Stimulated activated CD4-positive, alpha-beta T cell treated with anti-CD3 and anti-CD28 coated beads, Interleukin-15, amount 100 ng/mL, for 1 hour (primary cell): Measurements from ENCODE around the gene CHADL.

ENCODE experiments used
- DNase-seq, 2 donors: peaks; one replicate each; pipeline ENCODE4 v3.0.0-alpha.2; 2020; ENCODE audit warnings: low read depth in 1 of 2, low spot score in 1 of 2

Gene CHADL

GRCh38 chr22:41257696-41258095 is 17.0 kb upstream of the CHADL start:
- no peak for DNase-seq

GRCh38 chr22:41256254-41257253 is 15.8 kb upstream of the CHADL start:
- no peak for DNase-seq

GRCh38 chr22:41254230-41254629 is 13.5 kb upstream of the CHADL start:
- no peak for DNase-seq

DNA sequence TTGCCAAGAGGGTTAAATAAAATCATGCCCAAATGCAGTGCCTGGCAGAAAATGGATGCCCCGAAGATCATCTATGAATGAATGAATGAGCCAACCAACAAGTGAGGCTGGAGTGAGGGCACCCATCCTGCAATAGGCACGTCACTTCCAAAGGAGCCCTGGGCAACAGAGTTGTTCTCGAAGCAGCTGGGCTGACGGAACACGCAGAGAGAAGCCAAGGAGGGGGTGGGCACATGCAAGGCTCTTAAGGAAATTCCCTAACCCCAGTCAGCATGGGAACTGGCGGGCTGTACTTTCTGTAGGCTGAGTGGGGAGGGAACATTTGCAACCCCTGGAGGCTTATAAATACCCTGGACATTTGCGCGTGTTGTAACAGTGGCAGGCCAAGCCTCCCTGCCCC is 11.6 kb upstream of the CHADL start:
- no peak for DNase-seq

GRCh38 chr22:41250127-41250526 is 9.4 kb upstream of the CHADL start:
- no peak for DNase-seq

DNA sequence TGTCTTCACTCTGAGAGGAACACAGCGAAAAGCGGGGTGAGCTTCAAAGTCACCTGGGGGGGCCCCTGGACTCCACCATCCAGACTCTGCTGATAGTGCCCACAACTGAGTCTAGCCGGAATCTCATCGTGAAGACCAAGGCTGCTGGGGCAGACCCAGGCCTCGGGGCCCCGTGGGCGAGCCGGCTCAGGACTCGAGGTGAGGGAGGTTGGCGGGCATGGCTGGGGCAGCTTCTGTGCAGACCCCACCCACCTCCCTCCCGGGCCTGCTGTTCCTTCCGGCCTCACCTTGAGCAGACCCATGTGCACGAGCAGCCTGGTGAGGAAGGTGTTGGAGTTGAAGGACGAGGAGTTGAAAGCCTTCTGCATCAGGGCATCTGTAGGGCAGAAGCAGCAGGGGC is 8.7 kb upstream of the CHADL start:
- DNase-seq, result no peak

- no peak for DNase-seq
These were observed 8.0 kb upstream of the CHADL start for GRCh38 chr22:41248758-41249157.

GRCh38 chr22:41248314-41248713 is 7.6 kb upstream of the CHADL start:
- DNase-seq, result no peak

GRCh38 chr22:41247703-41248102 is 7.0 kb upstream of the CHADL start:
- no peak for DNase-seq

- DNase-seq, result no peak
These were observed 5.3 kb upstream of the CHADL start for GRCh38 chr22:41245917-41246499.

GRCh38 chr22:41243361-41243760 is 2.6 kb upstream of the CHADL start:
- no peak for DNase-seq

DNA sequence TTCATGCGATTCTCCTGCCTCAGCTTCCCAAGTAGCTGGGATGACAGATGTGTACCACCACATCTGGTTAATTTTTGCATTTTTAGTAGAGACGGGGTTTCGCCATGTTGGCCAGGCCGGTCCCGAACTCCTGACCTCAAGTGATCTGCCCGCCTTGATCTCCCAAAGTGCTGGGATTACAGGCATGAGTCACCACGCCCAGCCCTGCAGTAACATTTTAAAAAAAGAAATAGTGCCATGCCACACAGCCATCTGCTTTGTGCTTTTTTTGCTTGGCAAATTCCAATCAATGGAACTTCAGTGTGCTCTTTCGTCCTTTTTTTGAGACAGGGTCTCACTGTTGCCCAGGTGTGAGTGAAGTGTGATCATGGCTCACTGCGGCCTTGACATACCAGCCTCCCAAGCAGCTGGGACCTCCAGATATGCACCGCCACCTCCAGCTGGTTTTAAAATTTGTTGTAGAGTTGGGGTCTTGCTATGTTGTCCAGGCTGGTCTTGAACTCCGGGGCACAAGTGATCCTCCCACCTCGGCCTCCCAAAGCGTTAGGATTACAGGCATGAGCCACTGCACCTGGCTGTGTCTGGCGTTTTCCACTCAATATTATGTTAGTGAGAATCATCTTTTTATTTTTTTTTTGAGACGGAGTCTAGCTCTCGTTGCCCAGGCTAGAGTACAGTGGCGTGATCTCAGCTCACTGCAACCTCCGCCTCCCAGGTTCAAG is 1.8 kb upstream of the CHADL start:
- no peak for DNase-seq

DNA sequence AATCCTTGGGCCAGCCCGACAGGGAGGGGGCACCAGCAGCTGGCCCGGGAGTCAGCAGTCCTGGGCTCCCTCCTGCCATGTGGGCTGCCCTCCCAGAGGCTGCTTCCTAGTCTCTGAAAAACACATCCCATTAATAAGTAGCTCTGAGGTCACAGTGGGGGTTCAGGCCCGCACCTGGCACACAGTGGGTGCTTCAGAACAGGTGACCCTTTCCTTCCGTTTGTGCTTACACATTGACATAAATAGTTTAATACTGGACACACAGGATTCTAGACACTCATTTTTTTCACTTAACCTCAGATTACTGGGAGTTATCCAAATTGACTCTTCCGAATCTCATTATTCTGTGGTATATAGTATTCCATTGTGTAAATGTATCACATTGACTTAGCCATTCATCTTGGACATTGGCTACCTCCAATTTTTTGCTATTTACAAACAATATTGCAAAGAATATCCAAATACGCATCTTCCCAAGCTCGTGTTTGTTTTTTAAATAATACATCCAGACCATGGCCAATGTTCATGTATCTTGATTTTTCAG is 474 bp upstream of the CHADL start:
- no peak for DNase-seq

DNA sequence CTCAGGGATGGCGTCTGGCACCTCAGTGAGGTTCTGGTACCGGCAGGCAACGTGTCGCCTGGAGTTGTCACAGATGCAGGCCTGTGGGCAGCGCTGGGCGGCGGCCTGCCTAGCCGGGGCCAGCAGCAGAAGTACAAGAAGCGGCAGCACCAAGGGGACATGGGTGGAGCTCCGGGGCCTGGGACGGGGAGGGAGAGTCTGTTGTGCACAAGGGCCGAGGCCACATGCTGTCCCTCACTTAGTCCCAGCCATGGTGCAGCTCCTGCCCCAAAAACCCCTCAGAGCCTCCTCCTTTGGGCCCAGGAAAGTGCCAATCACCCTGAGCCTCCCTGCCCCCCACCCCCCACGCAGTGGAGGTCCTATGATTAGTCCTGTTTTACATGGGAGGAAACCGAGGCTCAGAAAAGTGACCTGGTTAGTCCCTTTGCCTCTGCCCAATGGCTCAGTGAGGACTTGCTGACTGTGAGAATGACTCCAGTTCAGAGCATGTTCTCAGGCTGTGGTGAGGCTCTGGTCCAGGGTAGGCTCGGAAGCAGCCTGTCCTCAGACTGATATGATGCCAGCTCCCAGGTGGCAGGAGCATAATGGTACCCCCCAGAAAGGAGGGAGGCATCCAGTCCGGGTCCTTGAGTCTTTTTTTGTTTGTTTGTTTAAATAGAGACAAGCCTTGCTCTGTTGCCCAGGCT is 1.1 kb downstream of the CHADL start:
- no peak for DNase-seq

DNA sequence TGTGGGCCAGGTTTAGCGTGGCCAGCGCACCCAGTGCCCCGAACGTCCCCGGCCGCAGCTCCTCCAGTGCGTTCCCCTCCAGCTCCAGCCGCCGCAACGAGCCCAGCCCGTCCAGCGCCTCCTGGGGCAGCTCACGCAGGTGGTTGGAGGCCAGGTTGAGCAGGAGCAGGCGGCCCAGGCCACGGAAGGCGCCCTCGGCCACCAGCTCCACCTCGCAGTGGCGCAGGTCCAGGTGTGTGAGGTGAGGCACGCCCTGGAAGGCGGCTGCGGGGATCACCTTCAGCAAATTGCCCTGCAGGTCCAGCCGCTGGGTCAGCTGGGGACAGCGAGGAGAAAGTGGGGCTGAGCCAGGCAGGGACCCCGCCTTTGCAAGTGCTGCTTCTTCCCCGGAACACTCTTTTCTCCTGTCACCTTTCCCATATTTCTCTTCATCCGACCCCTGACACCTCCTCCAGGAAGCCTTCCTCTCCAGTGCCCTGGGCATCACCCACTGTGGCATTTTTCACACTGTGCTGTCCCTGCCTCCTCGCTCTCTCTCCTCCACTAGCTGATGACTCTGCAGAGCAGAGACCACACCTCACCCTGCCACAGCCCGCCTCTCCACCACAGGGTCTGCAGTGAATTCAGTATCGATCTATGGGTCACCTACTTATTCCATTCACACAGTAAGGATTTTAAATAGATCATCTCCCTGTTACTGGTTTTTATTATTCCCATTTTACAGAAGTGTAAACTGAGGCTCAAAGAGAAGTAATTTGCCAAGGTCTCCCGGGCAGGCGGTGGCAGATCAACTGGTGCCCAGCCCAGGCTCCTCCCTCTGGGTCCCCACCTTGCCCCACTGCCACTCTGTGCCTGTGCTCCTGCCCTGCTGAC is 1.9 kb downstream of the CHADL start:
- no peak for DNase-seq

- peak; percentile 66 to 68 for DNase-seq
These were observed 2.8 kb downstream of the CHADL start for GRCh38 chr22:41237707-41238569.

GRCh38 chr22:41237036-41237706 is 3.6 kb downstream of the CHADL start:
- no peak for DNase-seq
